NCI-H345 (cell line): ENCODE data around the gene PREX1.
"Not testable (repeated sequence)": the region's sequence is repeated elsewhere in the genome, so short reads cannot be mapped to it uniquely, and the experiment has no call there.

Experiments used
- DNase-seq: peaks from one replicate; lab custom pipeline; 2025; lab: John Stamatoyannopoulos, UW

The PREX1 gene

DNA sequence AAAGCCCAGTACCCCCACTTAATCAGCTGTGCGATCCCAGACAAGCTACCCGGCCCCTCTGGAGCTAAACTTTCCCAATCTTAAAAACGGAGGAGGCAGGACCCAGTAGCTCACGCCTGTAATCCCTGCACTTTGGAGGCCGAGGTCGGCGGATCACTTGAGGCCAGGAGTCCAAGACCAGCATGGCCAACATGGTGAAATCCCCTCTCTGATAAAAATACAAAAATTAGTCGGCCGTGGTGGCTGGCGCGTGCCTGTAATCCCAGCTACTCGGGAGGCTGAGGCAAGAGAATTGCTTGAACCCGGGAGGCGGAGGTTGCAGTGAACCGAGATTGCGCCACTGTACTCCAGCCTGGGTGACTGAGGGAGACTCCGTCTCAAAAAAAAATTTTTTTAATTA lies 1.3 kb downstream of the PREX1 start:
- not testable (repeated sequence) for DNase-seq

DNA sequence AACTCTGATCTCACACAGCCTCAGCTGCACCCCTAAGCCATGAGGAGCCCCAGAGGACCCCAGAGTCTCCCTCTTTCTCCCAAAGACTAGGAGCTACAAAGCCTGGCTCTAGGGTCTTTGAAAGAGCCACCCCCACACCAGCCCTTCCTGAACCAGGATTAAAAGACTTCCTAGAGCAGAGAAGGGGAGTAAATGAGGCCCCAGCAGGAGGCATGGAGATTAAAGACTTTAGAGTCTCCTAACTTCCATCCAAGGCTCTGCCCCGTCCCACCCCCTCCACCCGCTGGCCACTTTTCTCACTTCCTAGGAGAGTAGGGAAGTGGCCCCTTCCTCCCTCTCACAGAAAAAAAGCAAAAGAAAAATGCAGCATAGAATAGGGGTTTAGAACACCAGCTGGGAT lies 1.7 kb downstream of the PREX1 start:
- DNase-seq, result no peak

DNA sequence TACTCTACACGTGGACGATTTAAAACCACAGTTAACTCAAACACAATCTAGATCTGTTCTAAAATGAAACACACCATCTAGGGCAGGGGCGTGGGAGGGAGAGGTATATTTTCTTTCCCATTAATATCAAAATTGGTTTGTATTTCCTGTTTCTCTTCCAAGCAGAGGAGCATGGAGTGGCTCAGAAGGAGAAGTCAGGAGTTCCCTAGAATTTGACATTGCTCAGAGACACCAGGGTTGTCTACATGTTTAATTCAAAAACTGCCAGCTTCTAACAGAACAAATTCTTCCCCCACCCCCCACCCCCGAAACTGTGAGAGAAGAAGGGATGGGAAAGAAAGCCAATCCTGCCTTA lies 2.3 kb downstream of the PREX1 start:
- no peak for DNase-seq

DNA sequence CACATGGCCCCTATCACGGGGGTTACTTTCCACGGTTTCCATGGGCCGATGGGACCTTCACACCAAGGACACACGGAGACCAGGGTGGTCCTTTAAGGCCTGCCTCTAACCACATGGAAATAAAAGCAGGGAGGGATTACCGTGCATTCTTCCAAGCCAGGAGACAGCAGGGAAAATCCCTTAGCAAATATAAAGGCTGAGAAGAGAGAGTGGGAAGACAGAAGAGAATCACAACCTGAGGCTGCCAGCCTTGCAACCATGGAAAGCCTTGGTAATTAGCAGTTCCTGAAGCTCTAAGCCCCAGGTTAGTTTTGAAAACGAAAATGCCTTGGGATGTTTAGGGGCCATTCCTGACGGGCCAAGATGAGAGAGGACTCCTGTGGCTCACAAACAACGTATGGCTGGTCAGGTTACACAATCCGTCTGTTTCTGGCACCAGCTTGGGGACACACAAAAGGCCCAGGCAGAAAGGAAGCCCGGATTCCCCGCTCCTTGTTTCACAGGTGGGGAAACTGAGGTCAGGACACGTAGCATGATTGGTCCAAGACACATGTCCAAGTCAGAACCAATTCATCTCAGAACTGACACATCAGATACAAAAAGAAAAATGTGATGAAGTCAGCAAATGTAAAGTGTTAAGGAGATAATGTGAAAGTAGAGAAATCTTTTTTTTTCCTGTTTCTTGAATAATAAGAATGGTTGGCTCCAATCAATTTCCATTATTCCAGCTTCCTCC lies 2.8 kb downstream of the PREX1 start:
- DNase-seq, result no peak

DNA sequence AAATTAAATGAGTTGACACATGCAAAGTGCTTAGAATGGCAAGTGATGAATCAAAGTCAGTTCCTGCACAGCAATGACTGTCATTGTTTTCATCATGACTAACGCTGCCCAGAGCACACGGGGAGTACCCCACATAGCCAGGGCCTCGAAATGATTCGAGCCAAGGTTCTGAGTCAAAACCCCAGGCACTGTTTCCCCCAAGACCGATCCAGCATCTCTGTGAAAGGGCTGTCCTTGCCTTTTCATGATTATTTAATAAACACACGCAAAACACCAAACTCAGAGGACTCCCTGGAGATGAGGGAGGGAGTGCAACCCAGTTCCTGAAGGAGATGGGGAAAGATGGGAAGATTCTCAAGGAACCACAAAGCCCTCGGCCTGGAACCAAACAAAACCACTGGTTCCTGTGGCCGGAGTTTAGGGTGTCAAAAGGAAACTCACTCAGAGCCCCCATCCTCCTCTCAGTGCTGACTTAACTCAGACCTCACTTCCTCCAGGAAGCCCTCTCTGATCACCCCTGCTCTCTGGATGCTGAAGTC lies 3.8 kb downstream of the PREX1 start:
- no peak for DNase-seq

DNA sequence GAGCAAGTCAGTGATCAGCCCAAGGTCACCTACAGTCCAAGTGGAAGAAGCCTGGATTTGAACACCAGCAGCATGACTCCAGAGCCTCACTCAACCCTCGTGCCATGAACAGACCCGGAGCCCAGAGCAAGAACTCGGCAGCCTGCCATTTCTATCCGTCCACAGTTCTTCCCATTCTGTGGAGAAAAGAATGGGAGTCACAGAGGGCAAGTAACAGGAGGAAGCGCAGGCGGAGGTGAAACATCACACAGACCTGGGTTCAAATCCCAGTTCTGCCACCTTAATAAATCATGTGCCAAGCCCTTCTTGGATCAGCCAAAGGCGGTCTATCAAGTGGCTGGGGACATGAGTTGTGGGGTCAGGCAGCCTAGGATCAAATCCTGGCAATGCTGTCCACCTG lies 4.3 kb downstream of the PREX1 start:
- no peak for DNase-seq

DNA sequence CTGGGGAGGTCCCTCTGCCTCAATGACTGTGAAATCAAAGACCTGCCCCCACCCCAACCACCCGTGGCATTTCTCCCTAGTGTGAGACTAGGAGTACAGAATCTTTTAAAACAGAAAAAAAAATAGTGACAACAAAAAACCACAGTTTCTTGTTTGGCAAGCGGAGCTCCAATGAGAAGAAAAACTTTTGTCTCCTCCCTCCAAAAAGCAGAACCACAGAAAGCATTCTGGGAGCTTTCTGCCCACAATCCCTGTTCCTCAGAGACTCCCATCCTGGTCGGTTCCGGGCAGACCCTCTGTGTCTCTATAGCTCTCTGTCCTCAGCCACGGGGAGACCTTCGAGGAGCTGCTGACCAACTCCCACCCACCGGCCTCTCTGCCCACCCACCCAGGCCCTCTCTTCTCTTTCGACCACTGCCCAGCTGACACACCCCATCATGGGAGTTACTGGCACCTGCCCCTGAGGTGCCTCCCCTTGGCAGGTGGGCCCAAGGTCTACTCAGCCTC lies 4.9 kb downstream of the PREX1 start:
- DNase-seq, result no peak

DNA sequence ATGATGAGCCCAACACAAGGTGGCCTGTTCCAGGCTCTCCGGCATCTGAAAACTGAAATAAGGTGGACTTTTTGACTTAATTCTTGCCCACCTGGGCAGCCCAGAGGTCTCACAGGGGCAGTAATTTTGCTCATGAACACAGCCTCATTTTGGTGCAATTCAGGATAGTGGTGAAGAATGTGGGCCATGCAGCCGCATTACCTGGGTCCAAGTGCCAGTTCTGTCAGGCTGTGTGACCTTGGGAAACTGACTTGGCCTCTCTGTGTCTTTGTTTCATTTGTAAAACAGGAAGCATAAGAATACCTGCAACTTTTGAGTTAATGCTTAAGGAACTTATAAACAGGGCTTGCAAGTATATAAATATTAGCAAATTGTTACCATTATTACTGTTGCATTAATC lies 5.6 kb downstream of the PREX1 start:
- DNase-seq, result no peak

DNA sequence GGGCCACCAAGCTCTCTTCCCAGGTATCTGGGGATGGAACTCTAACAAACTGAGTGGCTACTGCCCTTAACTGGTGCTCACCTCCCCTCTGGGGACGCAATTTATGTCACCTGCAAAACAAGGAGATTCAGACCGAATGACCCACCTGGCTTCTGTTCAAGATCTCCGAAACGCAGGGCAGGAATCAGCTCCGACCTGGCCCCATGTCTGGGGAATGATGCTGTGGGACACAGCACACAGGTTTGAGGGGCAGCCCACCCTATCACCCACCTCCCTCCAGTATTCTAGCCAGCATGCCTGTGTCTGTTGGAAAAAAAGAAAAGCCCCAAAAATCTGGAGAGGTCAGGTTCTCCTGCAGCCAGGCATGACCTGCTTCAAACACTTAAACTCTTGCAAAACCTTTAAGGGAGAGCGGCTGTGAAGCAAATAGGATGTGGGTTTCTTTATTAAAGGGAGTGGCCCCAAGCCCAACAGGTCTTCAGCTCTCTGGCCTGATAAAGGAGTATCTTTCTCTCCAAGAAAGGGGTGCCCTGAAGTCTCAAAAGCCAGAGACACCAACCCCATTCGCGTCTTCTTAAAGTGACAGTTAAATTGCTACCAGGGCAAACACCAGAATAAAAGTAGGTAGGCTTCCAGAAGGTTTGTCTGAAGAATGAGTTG lies 6.4 kb downstream of the PREX1 start:
- DNase-seq, result no peak

DNA sequence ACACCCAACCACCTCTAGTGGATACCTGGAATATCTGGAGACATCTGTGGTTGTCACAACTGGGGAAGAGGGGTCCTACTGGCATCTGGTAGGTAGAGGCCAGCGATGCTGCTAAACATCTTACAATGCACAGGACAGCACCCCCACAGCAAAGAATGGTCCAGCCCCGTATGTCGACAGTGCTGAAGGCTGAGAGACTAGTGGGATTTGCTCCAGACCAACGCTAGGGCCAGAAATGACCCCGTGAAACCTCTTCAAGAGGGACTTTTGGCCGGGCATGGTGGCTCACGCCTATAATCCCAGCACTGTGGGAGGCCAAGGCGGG lies 7.2 kb downstream of the PREX1 start:
- no peak for DNase-seq

DNA sequence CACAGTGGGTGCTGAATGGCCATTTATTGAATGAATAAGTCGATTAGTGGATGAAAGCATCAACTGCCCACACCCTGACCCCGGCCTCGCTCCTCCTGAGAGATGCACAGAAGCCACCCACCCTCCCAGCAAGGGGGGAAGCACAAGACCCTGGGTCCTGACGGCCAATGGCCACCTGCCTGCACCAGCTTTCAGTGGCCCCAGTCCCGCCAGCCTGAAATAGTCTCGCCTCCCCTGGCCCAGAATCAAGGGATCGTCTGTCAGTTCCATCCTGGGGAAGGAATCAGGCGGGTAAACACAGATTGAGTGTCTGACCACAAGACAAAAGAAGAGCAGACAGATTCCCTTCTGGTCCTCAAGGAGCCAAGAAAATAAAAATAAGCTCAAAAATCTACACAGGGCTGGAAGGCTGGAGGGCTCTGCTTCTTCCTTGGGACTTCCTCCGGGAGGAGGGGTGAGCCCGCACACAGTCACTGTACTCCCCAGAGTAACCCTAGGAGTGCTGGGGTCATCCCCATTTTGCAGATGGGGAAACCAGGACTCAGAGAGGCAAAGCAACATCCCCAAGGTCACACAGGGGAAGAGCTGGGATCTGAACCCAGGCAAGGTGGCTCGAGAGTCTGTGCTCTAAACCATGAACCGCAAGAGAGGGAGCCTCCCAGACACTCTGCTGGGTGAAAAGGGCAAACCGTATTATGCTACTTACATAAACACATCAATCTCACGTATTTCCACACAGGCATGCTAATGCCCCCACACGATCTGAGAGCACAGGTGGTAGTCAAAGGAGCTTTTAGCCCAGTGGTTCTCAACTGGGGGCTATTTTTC lies 7.8 kb downstream of the PREX1 start:
- no peak for DNase-seq

DNA sequence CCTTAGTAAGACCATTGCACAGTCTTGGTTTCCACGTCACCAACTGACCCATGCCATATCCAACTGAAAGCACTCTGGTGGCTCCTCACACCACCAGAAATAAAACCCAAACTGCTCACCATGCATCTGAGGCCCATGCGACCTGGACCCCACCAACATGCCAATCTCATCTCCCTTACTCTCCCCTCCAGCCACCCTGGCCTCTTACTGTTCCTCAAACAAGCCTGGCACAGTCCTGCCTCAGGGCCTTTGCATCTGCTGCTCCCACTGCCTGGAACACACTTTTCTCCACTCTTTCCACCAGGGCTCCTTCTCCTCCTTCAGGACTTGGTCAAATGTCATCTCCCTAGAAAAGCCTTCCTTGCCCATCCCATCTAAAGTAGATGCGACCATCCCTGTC lies 8.7 kb downstream of the PREX1 start:
- DNase-seq, result no peak

DNA sequence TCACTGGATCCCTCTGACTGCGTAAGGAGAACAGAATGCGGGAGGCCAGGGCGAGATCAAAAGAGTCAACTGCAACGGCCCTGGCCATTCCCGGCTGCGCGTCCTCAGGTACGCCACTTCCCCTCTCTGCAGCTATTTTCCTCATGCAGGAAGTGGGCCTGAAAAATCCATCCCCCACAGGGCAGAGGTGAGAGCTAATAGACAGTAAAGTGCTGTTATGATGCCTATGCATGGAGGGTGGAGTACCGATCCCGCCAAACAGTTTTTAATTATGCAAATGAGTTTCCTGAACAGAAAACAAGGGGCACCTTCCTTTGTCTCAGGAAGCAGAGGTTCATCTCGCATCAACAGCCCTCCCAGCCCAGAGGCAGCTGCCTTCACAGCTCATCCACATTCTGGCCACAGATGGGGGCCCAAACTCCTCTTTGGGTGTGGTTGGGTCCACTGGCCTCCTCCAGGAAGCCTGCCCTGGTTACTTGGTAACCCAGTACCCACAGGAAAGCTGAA lies 9.3 kb downstream of the PREX1 start:
- DNase-seq, result no peak

DNA sequence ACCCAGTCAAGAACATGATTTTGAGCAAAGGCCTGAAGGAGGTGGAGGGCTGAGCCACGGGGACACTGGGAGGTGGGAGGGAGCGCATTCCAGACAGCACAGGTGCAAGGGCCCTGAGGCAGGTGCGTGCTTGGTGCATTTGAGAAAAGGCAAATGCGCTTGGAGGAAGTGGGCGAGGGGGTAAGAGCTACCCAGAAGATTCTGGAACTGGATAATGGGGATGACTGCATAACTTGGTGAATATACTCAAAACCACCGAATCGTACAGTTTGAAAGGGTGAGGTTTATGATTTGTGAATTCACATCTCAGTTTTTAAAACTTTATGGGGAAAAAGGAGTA lies 9.8 kb downstream of the PREX1 start:
- no peak for DNase-seq

DNA sequence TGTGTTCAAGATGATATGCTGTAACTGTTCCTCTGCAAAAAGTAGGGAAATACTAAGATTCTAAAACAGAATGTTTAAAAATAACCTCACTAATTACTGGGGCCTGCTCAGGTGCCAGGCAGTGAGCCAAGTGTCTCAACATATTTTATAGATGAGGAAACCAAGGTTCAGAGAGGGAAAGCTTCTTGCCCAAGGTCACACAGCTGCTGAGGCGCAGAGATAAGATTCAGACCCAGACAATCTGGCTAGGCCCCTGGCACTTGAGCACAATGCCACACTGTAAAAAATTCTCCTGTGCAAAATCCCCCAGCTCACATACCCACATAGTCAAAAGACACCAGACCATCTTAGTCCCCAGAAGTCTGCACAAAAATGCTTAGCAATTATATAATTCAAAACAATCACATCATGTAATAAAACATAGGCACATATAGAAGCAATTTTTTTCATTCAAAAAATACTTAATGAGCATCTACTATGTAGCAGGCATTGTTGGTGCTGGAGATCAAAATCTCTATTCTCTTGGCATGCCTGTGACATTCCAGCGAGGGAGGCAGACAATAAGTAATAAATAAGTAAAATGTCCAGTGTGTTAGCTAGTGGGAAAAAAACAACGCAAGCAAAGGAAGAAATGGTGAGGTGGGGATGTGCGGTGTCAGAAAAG lies 10.3 kb downstream of the PREX1 start:
- no peak for DNase-seq

DNA sequence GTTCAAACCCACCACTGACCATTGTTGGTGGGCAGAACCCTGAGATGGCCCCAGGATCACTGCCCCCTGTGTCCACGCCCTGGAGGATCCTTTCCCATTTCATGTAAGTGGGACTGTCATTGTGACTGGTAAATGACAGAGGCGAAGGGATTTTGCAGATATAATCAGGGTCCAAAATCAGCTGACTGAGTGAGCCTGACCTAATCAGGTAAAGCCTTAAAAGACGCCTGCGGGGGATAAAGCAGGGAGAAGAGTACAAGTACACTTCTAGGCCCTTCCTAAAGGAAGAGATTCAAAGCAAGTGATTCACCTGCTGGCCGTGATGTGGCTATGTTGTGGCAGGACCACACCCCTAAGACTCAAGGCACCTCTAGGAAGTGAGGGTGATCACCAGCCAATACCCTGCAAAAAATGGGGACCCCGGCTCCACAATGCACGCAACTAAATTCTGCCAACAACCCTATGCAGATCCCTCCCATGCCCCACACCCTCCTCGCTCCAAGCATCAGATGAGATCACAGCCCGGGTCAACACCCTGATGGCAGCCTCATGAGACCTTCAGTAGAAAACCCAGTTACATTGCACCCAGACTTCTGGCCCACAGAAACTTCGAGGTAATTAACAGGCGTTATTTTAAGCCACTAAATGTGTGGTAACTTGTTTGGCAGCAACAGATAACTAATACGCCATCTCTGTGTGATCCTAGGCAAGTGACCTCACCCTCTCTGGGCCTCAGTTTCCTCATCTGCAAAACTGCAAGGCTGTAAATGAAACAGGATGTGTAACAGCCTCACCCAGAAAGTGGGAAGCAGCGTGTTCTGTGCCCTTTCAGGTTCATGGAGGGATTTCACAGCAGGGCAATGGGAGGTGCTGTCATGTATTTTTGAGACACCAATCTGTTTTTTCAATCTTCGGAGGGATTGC lies 11.3 kb downstream of the PREX1 start:
- no peak for DNase-seq

DNA sequence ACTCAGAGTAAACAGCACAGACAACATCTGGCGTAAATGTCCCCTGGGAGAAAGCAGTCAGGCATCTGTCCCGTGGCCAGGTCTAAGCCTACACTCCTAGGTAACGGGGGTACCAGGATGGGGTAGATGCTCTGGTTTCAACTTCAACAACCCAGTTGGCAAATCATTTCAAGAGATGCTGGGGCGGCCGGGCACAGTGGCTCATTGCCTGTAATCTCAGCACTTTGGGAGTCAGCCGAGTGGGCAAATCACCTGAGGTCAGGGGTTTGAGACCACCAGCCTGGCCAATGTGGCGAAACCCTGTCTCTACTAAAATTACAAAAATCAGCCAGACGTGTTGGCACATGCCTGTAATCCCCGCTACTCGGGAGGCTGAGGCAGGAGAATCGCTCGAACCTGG lies 12.3 kb downstream of the PREX1 start:
- DNase-seq, result no peak

DNA sequence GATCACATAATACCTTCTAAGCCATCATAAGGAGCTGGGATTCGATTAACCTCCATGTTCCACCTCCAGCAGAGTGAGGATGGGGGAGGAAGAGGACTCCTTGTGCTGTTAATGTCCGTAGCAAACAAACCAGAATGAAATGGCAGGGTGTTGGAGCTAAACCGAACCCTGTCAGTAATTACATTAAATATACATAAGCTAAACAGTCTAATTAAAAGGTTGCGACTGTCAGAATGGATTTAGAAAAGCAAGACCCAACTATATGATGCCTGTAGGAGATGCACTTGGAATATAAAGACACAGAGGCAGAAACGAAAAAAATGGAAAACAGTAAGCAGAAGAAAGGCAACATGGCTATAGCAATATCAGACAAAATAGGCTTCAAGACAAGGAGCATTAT lies 13.2 kb downstream of the PREX1 start:
- DNase-seq, result no peak

DNA sequence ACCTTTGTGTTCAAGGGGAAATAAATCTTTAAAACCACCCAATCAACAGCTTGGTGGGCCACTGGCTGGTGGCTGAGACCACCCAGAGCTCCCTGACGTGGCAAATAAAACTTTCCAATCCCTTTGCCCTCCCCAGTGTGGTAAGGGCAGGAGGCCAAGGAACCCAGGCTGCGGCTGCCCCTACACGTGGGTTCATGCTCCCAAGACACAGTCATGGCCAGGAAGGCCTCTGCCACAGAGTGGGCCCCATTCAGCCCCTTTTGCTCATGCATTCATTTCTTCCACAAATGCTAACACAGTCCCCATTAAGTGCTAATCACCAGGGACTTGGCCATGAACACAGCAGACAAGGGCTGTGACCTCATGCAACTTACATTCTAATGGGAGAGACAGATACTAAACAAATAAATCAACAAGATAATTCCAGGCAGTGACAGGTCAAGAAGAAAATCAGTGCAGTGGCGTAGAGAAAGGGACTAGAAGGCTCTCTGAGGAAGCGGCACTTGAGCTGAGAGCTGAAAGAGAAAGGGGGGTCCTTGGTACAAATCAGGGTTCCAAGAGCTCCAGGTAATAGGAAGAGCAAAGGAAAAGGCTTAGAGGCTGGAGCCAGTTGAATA lies 13.8 kb downstream of the PREX1 start:
- no peak for DNase-seq

DNA sequence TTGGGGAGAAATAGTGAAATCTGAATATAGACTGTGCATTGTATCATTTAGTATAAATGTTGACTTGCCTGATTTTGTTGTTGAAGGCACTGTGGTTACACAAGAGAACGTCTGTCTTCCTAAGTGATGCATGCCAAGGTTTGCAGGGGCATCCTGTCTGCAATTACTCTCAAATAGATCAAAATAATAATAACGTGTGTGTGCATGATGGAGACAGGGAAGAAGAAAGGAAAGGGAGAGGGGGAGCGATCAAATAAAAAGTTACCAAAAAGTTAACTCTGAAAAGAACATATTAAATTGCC lies 14.4 kb downstream of the PREX1 start:
- no peak for DNase-seq
